Measurements from ENCODE around the gene CHMP4B.

DNA sequence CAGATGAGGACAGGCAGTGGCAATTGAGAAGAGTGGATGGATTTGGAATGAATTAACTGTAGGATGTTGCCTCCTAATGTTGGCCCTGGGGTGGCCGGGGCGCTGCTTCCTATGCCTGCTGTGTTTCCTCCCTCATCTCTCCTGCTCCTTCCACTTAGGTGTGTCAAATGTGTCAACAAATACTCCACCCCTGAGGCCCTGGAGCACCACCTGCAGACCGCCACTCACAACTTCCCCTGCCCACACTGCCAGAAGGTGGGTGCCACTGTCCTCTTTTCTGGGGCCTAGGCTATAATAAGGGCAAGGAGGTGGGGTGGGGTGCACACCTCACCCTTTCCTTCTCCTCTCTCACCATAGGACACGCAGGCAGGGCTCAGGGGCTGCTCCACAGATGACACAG lies 30.0 kb upstream of the CHMP4B start:
- TF ChIP-seq POLR2A (IDR thresholded peaks at IDR 0.05), result no peak
- TF ChIP-seq, protein P1, sequence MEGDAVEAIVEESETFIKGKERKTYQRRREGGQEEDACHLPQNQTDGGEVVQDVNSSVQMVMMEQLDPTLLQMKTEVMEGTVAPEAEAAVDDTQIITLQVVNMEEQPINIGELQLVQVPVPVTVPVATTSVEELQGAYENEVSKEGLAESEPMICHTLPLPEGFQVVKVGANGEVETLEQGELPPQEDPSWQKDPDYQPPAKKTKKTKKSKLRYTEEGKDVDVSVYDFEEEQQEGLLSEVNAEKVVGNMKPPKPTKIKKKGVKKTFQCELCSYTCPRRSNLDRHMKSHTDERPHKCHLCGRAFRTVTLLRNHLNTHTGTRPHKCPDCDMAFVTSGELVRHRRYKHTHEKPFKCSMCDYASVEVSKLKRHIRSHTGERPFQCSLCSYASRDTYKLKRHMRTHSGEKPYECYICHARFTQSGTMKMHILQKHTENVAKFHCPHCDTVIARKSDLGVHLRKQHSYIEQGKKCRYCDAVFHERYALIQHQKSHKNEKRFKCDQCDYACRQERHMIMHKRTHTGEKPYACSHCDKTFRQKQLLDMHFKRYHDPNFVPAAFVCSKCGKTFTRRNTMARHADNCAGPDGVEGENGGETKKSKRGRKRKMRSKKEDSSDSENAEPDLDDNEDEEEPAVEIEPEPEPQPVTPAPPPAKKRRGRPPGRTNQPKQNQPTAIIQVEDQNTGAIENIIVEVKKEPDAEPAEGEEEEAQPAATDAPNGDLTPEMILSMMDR (IDR thresholded peaks at IDR 0.05), result no peak
